ENCODE results near the gene OLFML1.

Gene OLFML1

DNA sequence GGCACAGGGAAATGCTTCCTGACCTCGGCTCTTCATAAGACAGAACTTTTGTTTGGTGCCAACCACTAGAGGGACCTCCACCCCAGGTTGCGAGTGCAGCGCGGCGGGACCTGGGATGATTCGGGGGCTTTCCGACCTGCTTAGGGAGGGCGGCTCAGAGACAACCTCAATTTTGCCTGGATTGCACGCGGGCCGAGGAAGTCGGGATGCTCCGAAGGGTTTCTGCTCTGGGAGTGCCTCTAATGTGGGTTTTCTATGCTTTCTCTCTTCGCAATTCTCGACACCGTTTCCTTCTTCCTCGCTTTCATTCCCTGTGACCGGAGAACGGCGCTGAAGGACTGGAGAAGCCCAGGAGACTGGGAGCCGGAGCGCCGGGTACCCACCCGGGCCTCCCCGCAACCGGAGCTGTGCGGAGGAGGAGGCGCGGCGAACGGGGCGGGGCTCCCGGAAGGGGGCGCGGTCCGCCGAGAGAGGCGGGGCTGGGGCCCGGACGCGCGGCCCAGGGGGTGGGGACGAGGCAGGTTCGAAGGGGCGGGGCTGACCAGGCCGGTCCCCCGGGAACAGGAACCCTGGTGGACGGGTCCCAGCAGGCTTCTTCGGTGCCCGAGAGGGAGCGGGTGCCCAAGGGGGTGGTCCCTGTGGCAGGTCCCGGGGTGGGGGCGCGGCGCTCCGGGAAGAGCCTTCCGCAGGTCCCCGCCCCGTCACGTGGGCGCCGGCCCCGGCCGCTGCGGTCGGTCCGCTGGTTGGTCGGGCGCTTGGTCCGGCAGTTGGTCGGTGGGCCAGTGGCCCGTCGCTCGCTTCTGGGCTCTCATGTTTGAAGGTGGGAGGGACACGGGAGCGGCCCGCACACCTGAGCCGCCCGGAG, 28.2 kb downstream of the OLFML1 start, which contains the start of gene PPFIBP2:
Gene PPFIBP2, plus strand, starts transcription at position 766 of the 865 bp plus-strand sequence. CDS start 35,477 bp downstream, outside the sequence.
- Histone ChIP-seq H3K27ac (ENCODE audit: low read depth, low read length) (peak within 1 kb of the TSS; percentile 79), H3K9me3 (ENCODE audit: insufficient read depth, low read length) (no peaks in the 10 kb centered on the region), H3F3A (ENCODE audit: insufficient read depth) (peaks cover 11% of the 10 kb centered on the region), H3K4me2 (ENCODE audit: low read depth, low read length, poor library complexity, severe bottlenecking) (peak within 1 kb of the TSS; percentile 79), H2AFZ (ENCODE audit: low read depth, low read length, severe bottlenecking) (peak within 1 kb of the TSS; percentile 82), H3K27me3 (ENCODE audit: low read length) (no peaks in the 10 kb centered on the region), H3K36me3 (ENCODE audit: low read length) (no peaks in the 10 kb centered on the region), H3K4me3 (ENCODE audit: insufficient read depth, low read length, poor library complexity, severe bottlenecking) (peak within 1 kb of the TSS; percentile 70), H4K20me1 (ENCODE audit: low read depth, low read length) (no peaks in the 10 kb centered on the region), H3K79me2 (ENCODE audit: insufficient read depth, low read length) (no peaks in the 10 kb centered on the region), H3K9ac (ENCODE audit: low read length) (peak within 1 kb of the TSS; percentile 64), H3K9me2 (replicated peaks; ENCODE audit: insufficient read depth, low read length) (no peaks in the 10 kb centered on the region)
- no peak for TF ChIP-seq EZH2phosphoT487 (conservative IDR thresholded peaks at IDR 0.05; ENCODE audit: low read length)
- TF ChIP-seq, protein P1, sequence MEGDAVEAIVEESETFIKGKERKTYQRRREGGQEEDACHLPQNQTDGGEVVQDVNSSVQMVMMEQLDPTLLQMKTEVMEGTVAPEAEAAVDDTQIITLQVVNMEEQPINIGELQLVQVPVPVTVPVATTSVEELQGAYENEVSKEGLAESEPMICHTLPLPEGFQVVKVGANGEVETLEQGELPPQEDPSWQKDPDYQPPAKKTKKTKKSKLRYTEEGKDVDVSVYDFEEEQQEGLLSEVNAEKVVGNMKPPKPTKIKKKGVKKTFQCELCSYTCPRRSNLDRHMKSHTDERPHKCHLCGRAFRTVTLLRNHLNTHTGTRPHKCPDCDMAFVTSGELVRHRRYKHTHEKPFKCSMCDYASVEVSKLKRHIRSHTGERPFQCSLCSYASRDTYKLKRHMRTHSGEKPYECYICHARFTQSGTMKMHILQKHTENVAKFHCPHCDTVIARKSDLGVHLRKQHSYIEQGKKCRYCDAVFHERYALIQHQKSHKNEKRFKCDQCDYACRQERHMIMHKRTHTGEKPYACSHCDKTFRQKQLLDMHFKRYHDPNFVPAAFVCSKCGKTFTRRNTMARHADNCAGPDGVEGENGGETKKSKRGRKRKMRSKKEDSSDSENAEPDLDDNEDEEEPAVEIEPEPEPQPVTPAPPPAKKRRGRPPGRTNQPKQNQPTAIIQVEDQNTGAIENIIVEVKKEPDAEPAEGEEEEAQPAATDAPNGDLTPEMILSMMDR (IDR thresholded peaks at IDR 0.05; ENCODE audit: insufficient read depth, low read length, poor library complexity, severe bottlenecking) = peak; percentile 86

DNA sequence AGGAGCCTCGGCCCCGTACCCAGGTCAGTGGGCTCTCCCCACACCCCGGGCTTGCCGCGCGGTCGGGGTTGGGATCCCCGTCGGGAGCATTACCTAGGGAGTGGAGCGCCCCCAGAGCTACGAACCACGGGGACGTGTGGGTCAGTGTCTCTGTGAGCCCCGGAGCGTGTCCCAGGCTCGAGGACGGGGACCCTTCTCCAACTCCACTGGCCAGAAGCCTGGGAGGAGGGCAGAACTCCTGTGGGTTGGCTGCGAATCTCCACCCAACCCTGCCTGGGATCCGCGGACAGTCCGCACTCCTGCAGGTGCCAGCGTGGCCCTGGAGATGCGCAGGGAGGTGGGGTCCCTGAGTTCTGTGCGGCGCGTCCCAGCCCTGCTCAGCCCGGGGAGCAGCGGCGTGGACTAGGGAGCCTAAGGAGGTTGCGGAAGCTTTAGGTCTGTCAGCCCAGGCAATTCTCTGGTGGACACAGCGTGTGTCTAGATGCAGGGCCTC, 28.8 kb downstream of the OLFML1 start:
- Histone ChIP-seq H3F3A (ENCODE audit: insufficient read depth) (peaks cover 11% of the 10 kb centered on the region), H3K27ac (ENCODE audit: low read depth, low read length) (no peak overlapping the region), H3K9ac (ENCODE audit: low read length) (peak overlapping the region; percentile 64), H3K79me2 (ENCODE audit: insufficient read depth, low read length) (no peaks in the 10 kb centered on the region), H3K4me3 (ENCODE audit: insufficient read depth, low read length, poor library complexity, severe bottlenecking) (peak overlapping the region; percentile 70), H3K27me3 (ENCODE audit: low read length) (no peaks in the 10 kb centered on the region), H3K9me3 (ENCODE audit: insufficient read depth, low read length) (no peaks in the 10 kb centered on the region), H3K9me2 (replicated peaks; ENCODE audit: insufficient read depth, low read length) (no peaks in the 10 kb centered on the region), H3K4me2 (ENCODE audit: low read depth, low read length, poor library complexity, severe bottlenecking) (peak overlapping the region; percentile 79), H2AFZ (ENCODE audit: low read depth, low read length, severe bottlenecking) (peak overlapping the region; percentile 82), H3K36me3 (ENCODE audit: low read length) (no peaks in the 10 kb centered on the region), H4K20me1 (ENCODE audit: low read depth, low read length) (no peaks in the 10 kb centered on the region)
- no peak for TF ChIP-seq EZH2phosphoT487 (conservative IDR thresholded peaks at IDR 0.05; ENCODE audit: low read length)
- TF ChIP-seq, protein P1 (IDR thresholded peaks at IDR 0.05; ENCODE audit: insufficient read depth, low read length, poor library complexity, severe bottlenecking) = no peak

DNA sequence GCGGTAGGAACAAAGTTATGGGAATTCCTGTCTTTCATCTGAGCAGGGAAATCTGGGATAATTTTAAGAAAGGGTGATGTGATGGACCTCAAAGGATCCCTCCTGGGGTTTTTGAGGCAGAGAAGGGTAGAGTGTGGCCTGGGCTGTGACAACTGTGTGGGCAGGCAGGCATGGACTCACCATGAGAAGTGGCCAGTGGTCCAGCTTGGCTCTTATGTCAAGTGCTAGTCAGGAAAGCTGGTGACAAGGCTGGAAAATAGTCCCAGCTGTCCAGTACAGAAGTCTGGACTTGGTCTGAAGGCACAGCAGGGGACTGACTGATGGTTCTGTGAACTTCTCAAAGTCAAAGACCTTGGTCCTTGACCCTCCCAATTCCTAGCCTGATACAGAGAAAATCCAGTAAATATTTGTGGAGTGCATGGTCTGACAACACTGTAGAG, 30.2 kb downstream of the OLFML1 start:
- no peak overlapping the region for H3K4me3 ChIP-seq (ENCODE audit: insufficient read depth, low read length, poor library complexity, severe bottlenecking)
- no peak overlapping the region for H3K27ac ChIP-seq (ENCODE audit: low read depth, low read length)
- no peaks in the 10 kb centered on the region for H3K36me3 ChIP-seq (ENCODE audit: low read length)
- TF ChIP-seq, protein P1 (IDR thresholded peaks at IDR 0.05; ENCODE audit: insufficient read depth, low read length, poor library complexity, severe bottlenecking) = no peak
- no peak for TF ChIP-seq EZH2phosphoT487 (conservative IDR thresholded peaks at IDR 0.05; ENCODE audit: low read length)
- no peaks in the 10 kb centered on the region for H3K9me3 ChIP-seq (ENCODE audit: insufficient read depth, low read length)
- no peak overlapping the region for H2AFZ ChIP-seq (ENCODE audit: low read depth, low read length, severe bottlenecking)
- H3K27me3 ChIP-seq (ENCODE audit: low read length) = no peaks in the 10 kb centered on the region
- peaks cover 11% of the 10 kb centered on the region for H3F3A ChIP-seq (ENCODE audit: insufficient read depth)
- H3K79me2 ChIP-seq (ENCODE audit: insufficient read depth, low read length) = no peaks in the 10 kb centered on the region
- H3K9ac ChIP-seq (ENCODE audit: low read length) = no peak overlapping the region
- peak overlapping the region; percentile 79 for H3K4me2 ChIP-seq (ENCODE audit: low read depth, low read length, poor library complexity, severe bottlenecking)
- no peaks in the 10 kb centered on the region for H4K20me1 ChIP-seq (ENCODE audit: low read depth, low read length)
- no peaks in the 10 kb centered on the region for H3K9me2 ChIP-seq (replicated peaks; ENCODE audit: insufficient read depth, low read length)
